Choroid plexus epithelial cell (primary cell): ENCODE data around the gene SMARCA1.
A peak's percentile ranks its signal among the peaks of the same experiment; 100 is the strongest.
"Not testable (repeated sequence)": the region's sequence is repeated elsewhere in the genome, so short reads cannot be mapped to it uniquely, and the experiment has no call there.

ENCODE experiments used
- DNase-seq: peaks from one replicate; pipeline ENCODE4 v3.0.0-alpha.2; 2010; ENCODE audit warnings: low read depth
- H3K4me3 ChIP-seq: 2 replicates; pipeline ENCODE4 v1.5.1; 2011; ENCODE audit warnings: low read depth, mild to moderate bottlenecking, control low read depth, low read length, moderate library complexity
- CTCF ChIP-seq: conservative IDR thresholded peaks from 2 replicates; pipeline ENCODE4 v1.5.1; 2011; ENCODE audit warnings: low read depth, mild to moderate bottlenecking, control low read depth, inconsistent platforms, low read length, moderate library complexity

SMARCA1 gene, protein sequence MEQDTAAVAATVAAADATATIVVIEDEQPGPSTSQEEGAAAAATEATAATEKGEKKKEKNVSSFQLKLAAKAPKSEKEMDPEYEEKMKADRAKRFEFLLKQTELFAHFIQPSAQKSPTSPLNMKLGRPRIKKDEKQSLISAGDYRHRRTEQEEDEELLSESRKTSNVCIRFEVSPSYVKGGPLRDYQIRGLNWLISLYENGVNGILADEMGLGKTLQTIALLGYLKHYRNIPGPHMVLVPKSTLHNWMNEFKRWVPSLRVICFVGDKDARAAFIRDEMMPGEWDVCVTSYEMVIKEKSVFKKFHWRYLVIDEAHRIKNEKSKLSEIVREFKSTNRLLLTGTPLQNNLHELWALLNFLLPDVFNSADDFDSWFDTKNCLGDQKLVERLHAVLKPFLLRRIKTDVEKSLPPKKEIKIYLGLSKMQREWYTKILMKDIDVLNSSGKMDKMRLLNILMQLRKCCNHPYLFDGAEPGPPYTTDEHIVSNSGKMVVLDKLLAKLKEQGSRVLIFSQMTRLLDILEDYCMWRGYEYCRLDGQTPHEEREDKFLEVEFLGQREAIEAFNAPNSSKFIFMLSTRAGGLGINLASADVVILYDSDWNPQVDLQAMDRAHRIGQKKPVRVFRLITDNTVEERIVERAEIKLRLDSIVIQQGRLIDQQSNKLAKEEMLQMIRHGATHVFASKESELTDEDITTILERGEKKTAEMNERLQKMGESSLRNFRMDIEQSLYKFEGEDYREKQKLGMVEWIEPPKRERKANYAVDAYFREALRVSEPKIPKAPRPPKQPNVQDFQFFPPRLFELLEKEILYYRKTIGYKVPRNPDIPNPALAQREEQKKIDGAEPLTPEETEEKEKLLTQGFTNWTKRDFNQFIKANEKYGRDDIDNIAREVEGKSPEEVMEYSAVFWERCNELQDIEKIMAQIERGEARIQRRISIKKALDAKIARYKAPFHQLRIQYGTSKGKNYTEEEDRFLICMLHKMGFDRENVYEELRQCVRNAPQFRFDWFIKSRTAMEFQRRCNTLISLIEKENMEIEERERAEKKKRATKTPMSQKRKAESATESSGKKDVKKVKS

DNA sequence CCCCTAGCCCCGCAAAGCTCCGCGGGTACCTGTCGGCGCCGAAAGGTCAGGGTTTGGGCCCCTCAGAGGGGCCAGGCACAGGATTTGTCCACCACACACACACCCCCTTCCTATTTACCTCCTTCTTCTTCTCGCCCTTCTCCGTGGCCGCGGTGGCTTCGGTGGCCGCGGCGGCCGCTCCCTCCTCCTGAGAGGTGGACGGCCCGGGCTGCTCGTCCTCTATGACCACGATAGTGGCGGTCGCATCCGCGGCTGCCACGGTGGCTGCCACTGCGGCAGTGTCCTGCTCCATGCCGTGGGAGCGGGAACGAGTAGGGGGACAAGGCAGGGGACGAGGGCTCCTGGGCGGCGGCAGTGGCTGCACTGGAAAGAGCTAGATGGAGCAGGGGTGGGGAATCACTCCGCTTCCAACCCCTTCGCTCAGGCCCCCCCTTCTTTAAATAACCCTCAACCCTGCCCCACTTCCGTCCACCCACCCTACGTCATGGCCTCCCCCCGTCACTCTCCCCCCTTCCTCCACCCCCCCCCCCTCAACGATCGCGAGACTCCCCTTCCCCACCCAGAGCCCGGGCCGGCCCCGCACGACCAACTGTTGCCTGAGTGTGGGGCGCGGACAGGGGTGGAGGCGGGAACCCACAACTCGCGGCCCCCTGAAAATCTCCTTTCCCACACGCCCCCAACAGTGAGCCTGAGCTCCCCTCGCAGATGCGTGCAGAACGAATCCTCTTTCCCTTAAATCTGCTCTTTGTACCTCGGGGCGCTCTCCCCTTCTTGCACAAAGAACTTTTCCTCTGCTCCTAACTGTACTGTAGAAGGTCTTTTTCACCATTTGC is at the start of gene SMARCA1:
Gene SMARCA1 (minus strand): TSS at position 412 of the 833 bp plus-strand sequence. CDS start 120 bp downstream, at position 292.
- TF ChIP-seq CTCF: no peak
- peak within 1 kb of the TSS; percentile 82 for H3K4me3 ChIP-seq
- DNase-seq: peak; percentile 63

DNA sequence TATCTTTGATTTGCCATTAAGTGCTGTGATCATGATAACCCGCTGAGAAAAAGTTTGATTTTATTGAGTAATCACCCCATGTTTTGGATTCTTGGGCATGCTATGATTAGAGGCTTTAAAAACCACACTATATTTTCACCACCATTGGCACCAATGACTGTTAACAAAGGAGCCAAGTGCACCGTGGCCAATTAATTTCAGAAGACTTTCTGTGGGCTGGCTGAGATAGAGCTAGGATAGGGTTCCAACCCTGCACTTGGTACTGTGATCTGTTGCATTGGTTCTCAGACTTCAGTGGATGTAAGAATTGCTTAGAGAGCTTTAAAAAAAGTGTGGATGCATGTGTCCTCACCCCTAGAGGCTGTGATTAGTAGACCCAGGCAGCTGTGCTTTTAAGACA is 49.1 kb upstream of the SMARCA1 start:
- no peak for TF ChIP-seq CTCF
- DNase-seq: no peak
- H3K4me3 ChIP-seq: no peak overlapping the region

DNA sequence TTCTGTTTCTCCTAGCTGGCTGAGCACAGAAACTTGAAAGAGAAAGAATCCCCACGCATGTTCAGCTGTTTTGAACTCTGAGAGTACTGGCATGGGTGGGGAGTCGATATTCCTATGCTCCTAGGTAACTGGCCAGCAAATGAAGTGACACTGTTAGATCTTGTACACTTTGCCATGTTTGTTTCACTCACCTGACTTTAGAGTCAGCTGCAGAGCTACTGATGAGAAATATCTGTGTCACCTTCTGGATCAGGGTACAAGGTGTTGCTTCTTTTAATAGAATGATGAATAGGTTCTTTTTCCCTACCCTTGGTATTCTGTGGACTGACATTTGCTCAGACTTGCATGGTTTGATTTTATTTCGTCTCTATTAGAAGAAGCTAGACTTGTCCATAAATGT is 45.1 kb upstream of the SMARCA1 start:
- TF ChIP-seq CTCF: no peak
- no peak overlapping the region for H3K4me3 ChIP-seq
- DNase-seq: no peak

DNA sequence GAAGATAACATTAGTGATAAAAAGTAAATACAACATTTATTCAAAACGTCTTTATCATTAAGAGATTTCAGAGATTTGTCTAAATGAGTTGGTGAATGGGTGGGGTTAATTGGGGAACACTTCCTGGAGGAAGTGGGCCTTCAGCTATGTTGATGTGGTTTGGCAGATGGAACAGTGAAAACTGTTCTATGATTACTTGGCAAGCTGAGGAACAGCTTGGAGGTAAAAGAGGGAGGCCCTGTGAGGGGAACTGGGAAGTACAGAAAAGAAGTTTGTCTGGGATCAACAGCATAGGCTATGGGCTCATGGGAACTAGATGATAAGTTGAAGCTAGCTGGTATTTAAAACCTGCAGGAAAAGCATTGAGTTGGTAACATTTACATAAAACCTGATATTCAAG is 42.8 kb upstream of the SMARCA1 start:
- no peak for TF ChIP-seq CTCF
- H3K4me3 ChIP-seq: no peak overlapping the region
- DNase-seq: peak; percentile 61

GRCh38 chrX:129565046-129565650 is 41.9 kb upstream of the SMARCA1 start:
- DNase-seq: peak; percentile 60

GRCh38 chrX:129564345-129564744 is 41.1 kb upstream of the SMARCA1 start:
- not testable (repeated sequence) for DNase-seq

More at GRCh38 chrX:129565046-129565650, 41.9 kb upstream of the SMARCA1 start:
- TF ChIP-seq CTCF: no peak
- H3K4me3 ChIP-seq: no peak overlapping the region

More at GRCh38 chrX:129564345-129564744, 41.1 kb upstream of the SMARCA1 start:
- not testable (repeated sequence) for H3K4me3 ChIP-seq
